Duodenal mucosa (tissue), 2 donors: Measurements from ENCODE around the gene HOXB8.

ENCODE experiments used
- H3K27ac ChIP-seq: one replicate; pipeline ENCODE4 v1.7.0; 2013; ENCODE audit warnings: low read depth, low read length
- H3K27me3 ChIP-seq, 2 donors: one replicate each; pipeline ENCODE4 v1.7.0; 2013; ENCODE audit warnings: low read length in 2 of 2, control low read depth in 1 of 2; ENCODE audit not compliant: insufficient read depth in 2 of 2, control insufficient read depth in 1 of 2
- H3K36me3 ChIP-seq, 2 donors: one replicate each; pipeline ENCODE4 v1.7.0; 2013; ENCODE audit warnings: low read length in 2 of 2, control low read depth in 1 of 2; ENCODE audit not compliant: insufficient read depth in 2 of 2, control insufficient read depth in 1 of 2
- H3K4me1 ChIP-seq, 2 donors: one replicate each; pipeline ENCODE4 v1.7.0; 2013; ENCODE audit warnings: low read length in 2 of 2, control low read depth in 1 of 2; ENCODE audit not compliant: insufficient read depth in 2 of 2, control insufficient read depth in 1 of 2
- H3K4me3 ChIP-seq, 2 donors: one replicate each; pipeline ENCODE4 v1.7.0; 2013; ENCODE audit warnings: low read length in 2 of 2, low read depth in 1 of 2
- H3K9ac ChIP-seq, 2 donors: one replicate each; pipeline ENCODE4 v1.7.0; 2013; ENCODE audit warnings: low read length in 2 of 2, low read depth in 1 of 2
- H3K9me3 ChIP-seq, 2 donors: one replicate each; pipeline ENCODE4 v1.7.0; 2013; ENCODE audit warnings: low read length in 2 of 2, control low read depth in 1 of 2; ENCODE audit not compliant: control insufficient read depth in 1 of 2

HOXB8 gene

GRCh38 chr17:48615047-48615962 lies at the start of gene HOXB8:
HOXB8 (minus strand) TSS chr17:48615292; CDS start chr17:48614704, 588 bp downstream.
- Histone ChIP-seq H3K9ac (no peak within 1 kb of the TSS), H3K4me1 (peaks cover 6 to 26% of the 10 kb centered on the region in 2 donors), H3K27me3 (peaks cover 78 to 96% of the 10 kb centered on the region in 2 donors), H3K36me3 (no peaks in the 10 kb centered on the region), H3K4me3 (no peak within 1 kb of the TSS), H3K27ac (peak within 1 kb of the TSS; percentile 42), H3K9me3 (no peaks in the 10 kb centered on the region)

- H3K27ac ChIP-seq, result no peak overlapping the region
- H3K4me3 ChIP-seq, result no peak overlapping the region
- H3K27me3 ChIP-seq, result peaks cover 0 to 3% of the 10 kb centered on the region in 2 donors
- no peak overlapping the region for H3K9ac ChIP-seq
- no peaks in the 10 kb centered on the region for H3K4me1 ChIP-seq
- H3K36me3 ChIP-seq, result no peaks in the 10 kb centered on the region
- no peaks in the 10 kb centered on the region for H3K9me3 ChIP-seq
Observed at GRCh38 chr17:48663134-48663924, 48.2 kb upstream of the HOXB8 start.

- Histone ChIP-seq H3K36me3 (no peaks in the 10 kb centered on the region), H3K9me3 (no peaks in the 10 kb centered on the region), H3K4me1 (no peaks in the 10 kb centered on the region), H3K27ac (no peak overlapping the region), H3K27me3 (no peaks in the 10 kb centered on the region), H3K4me3 (no peak overlapping the region), H3K9ac (no peak overlapping the region)
Observed at GRCh38 chr17:48655913-48656312, 40.8 kb upstream of the HOXB8 start.

GRCh38 chr17:48649741-48650140 lies 34.6 kb upstream of the HOXB8 start:
- no peak overlapping the region for H3K27ac ChIP-seq
- peaks cover 0 to 12% of the 10 kb centered on the region in 2 donors for H3K4me1 ChIP-seq
- no peak overlapping the region for H3K4me3 ChIP-seq
- H3K27me3 ChIP-seq, result peaks cover 35 to 42% of the 10 kb centered on the region in 2 donors
- no peak overlapping the region for H3K9ac ChIP-seq
- no peaks in the 10 kb centered on the region for H3K9me3 ChIP-seq
- no peaks in the 10 kb centered on the region for H3K36me3 ChIP-seq

GRCh38 chr17:48647963-48648245 lies 32.8 kb upstream of the HOXB8 start:
- peaks cover 0 to 12% of the 10 kb centered on the region in 2 donors for H3K4me1 ChIP-seq
- H3K27me3 ChIP-seq, result peaks cover 50 to 61% of the 10 kb centered on the region in 2 donors

GRCh38 chr17:48647103-48647962 lies 32.2 kb upstream of the HOXB8 start:
- peaks cover 56 to 66% of the 10 kb centered on the region in 2 donors for H3K27me3 ChIP-seq
- H3K9ac ChIP-seq, result peak overlapping the region; percentile 11 to 47

More at GRCh38 chr17:48647963-48648245, 32.8 kb upstream of the HOXB8 start:
- Histone ChIP-seq H3K9ac (no peak overlapping the region), H3K4me3 (peak overlapping the region; percentile 51 to 79), H3K9me3 (no peaks in the 10 kb centered on the region), H3K27ac (no peak overlapping the region), H3K36me3 (no peaks in the 10 kb centered on the region)

GRCh38 chr17:48646183-48647102 lies 31.4 kb upstream of the HOXB8 start:
- H3K9me3 ChIP-seq, result no peaks in the 10 kb centered on the region
- no peaks in the 10 kb centered on the region for H3K36me3 ChIP-seq
- peaks cover 0 to 12% of the 10 kb centered on the region in 2 donors for H3K4me1 ChIP-seq
- H3K27ac ChIP-seq, result no peak overlapping the region
- H3K27me3 ChIP-seq, result peaks cover 65 to 75% of the 10 kb centered on the region in 2 donors
- peak overlapping the region in 1 of 2 donors; percentile 51 for H3K4me3 ChIP-seq
- no peak overlapping the region for H3K9ac ChIP-seq

More at GRCh38 chr17:48647103-48647962, 32.2 kb upstream of the HOXB8 start:
- Histone ChIP-seq H3K27ac (no peak overlapping the region), H3K36me3 (no peaks in the 10 kb centered on the region), H3K4me3 (peak overlapping the region; percentile 51 to 79), H3K4me1 (peaks cover 0 to 12% of the 10 kb centered on the region in 2 donors), H3K9me3 (no peaks in the 10 kb centered on the region)

GRCh38 chr17:48645639-48646182 lies 30.6 kb upstream of the HOXB8 start:
- Histone ChIP-seq H3K27me3 (peaks cover 72 to 82% of the 10 kb centered on the region in 2 donors), H3K36me3 (no peaks in the 10 kb centered on the region), H3K27ac (no peak overlapping the region), H3K4me3 (no peak overlapping the region), H3K9me3 (no peaks in the 10 kb centered on the region), H3K9ac (no peak overlapping the region), H3K4me1 (peaks cover 0 to 12% of the 10 kb centered on the region in 2 donors)
